GM21576 (cell line): ENCODE data around the gene RAB11FIP5.

Experiments
- ATAC-seq: cut with Tn5 transposase; IDR thresholded peaks from one replicate; pipeline ENCODE4 v1.9.1; 2021; ENCODE audit warnings: mild to moderate bottlenecking, moderate library complexity; ENCODE audit not compliant: unreplicated experiment

The RAB11FIP5 gene

GRCh38 chr2:73088211-73088610, 24.5 kb downstream of the RAB11FIP5 start:
- no peak for ATAC-seq

DNA sequence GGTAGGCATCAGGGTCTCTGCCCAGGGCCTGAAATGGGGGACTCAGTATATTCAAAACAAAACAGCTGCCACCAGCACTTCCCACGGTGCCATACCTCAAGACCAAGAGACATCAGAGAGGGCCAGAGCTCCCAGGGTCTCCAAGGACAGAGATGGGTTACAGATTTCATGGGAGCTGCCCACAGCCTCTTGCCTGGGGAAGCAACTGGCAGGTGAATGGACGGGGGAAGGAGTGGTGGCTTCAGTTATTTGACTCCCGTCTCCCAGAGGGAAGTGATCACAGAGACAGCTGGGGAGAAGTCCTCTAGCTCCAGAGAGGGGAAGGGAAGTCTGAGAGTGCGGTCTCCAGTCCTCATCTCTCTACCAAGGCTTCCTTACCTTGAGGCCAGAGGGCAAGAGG, 25.4 kb downstream of the RAB11FIP5 start:
- ATAC-seq: no peak

DNA sequence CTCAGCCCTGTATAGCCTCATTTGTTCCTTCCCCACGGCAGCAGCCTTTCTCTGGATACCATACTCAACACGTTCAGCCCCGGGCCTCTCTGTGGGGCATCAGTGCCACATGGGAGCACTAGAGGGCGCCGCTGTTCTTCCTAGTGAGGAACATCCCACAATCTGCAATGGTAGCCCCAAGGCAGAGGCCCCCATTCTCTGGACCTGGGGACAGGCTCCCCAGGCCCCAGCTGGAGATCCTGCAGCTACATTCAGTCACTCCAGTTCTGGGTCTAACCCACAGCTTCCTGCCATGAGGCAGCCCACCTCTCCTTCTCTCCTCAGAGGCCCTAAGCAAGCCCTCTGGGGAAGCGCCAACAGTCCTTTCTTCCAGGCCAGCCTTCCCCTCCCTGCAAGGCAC, 27.1 kb downstream of the RAB11FIP5 start:
- ATAC-seq: peak; percentile 88

GRCh38 chr2:73084971-73085370, 27.8 kb downstream of the RAB11FIP5 start:
- ATAC-seq: no peak

GRCh38 chr2:73083886-73084800, 28.6 kb downstream of the RAB11FIP5 start:
- no peak for ATAC-seq

DNA sequence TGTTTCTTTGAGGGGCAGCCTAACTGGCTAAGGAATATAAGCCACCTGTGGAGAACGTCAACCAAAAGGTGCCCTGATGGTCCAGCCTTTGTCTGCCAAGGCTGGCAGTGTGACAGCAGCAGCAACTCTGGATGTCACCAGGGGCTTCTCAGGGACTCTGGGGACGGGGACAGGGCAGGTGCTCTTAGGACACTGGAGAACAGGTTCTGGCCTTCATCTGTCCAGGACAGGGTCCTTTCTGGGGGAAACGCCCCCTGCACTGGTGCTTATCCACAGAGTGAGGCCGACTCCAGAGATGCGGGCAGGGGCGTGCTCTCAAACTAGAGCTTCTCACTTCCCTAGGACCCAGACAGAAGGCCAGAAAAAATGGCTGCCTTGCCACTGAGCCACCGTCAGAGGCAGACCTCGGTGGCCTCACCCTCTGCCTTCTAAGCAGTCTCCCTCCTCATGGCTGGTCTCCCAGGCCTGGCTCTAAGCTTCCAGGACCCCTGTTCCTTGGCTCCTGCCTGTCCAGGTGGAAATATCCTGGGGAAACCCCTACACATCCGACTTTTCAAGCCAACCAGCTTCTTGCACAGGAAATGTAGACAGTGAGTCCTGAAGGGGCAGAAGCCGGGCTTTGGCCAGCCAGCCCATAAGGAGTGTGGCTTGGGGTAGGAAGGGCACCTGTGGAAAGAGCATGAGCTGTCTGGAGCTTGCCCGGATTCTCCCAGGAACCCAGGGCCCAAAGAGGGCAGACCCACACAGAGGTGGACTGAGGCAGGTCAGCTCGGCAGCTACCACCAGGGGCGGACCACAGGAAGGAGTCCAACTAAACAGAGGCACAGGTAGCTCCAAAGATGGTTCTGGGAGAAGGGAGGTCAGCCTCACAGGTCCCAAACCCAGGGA, 30.0 kb downstream of the RAB11FIP5 start:
- ATAC-seq: no peak

DNA sequence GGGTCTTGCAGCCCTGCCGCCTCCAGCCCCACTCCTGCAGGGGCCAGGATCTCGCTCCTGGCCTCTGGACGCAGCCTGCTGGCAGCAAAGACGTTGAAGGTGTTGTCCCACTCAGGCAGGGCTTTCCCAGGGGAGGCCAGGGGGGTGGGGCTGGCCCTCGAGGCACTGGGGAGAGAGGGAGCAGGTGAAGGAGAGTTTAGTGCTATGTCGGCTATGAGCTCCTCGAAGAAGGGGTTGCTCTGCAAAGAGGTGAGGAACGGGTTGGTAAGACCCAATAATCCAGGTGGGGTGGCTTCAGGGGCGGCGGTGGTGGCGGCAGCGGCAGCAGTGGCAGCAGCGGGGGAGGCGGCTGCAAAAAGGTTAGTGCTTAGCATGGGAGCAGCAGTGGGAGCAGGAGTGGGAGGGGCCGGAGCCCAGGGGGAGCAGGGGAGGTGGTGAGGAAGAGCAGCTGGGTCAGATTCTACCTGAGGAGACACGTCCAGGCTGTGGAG, 31.5 kb downstream of the RAB11FIP5 start:
- ATAC-seq: no peak

- ATAC-seq: no peak
Observed at GRCh38 chr2:73080321-73081131, 32.2 kb downstream of the RAB11FIP5 start.

- ATAC-seq: no peak
Observed at GRCh38 chr2:73079636-73080035, 33.1 kb downstream of the RAB11FIP5 start.

- ATAC-seq: no peak
Observed at GRCh38 chr2:73078457-73079411, 34.0 kb downstream of the RAB11FIP5 start.

- ATAC-seq: no peak
Observed at GRCh38 chr2:73077424-73077795, 35.3 kb downstream of the RAB11FIP5 start.

- no peak for ATAC-seq
Observed at GRCh38 chr2:73076701-73077423, 35.9 kb downstream of the RAB11FIP5 start.

DNA sequence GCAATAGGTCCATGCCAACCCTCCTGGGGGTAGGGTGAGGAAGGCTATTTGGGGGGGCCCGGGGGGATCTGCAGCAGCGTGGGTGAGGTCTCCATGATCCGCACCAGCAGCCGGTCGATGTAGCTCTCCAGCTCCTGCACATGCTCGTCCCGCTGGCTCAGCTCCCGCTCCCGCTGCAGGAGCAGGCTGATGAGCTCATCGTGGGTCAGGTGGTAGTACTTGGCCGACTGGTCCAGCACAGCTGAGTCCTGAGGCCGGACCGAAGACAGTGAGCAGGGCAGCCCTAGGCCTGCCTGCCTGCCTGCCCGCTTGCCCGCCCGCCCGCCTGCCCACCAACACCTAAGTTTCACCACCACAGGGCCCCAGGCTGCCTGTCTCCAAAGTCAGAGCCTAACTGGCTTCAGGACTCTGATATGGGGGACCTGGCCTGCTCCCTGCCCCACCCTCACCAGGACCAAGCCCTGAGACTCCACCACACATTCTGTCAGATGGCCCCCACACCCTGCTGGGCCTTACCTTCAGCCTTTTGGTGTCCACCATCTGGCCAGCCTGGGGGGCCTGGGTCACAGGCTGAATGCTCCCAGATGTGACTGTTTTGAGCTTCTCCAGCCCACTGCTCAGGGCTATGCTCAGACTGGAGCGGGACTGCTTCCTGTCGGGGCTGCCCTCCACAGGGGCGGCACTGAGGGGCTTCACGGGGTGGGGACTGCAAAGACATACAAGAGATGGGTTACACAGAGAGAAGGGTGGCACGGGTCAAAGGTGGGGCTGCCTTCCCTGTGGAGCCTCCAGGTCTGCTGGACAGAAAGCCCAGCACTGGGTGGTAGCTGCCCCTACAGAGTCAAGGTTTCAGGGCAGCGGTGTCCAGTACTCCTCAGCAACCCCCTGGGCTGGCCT, 37.0 kb downstream of the RAB11FIP5 start:
- no peak for ATAC-seq

GRCh38 chr2:73074110-73075069, 38.4 kb downstream of the RAB11FIP5 start:
- no peak for ATAC-seq

GRCh38 chr2:73072416-73072815, 40.3 kb downstream of the RAB11FIP5 start:
- no peak for ATAC-seq

- peak; percentile 13 for ATAC-seq
Observed at GRCh38 chr2:73072129-73072395, 40.7 kb downstream of the RAB11FIP5 start.
